Smooth muscle cell (in vitro differentiated cells): Measurements from ENCODE around the gene SLC6A3. TPM values are rescaled to one million over a fixed set of nuclear protein-coding genes. Genes with fewer than 3 reads are reported as not detected.

Experiments used
- DNase-seq: peaks from one replicate; lab custom pipeline; 2025; ENCODE audit not compliant: unreplicated experiment; lab: John Stamatoyannopoulos, UW
- H2AFZ ChIP-seq: fragments of 200-600 bp; sonication (generic); 2 replicates; pipeline ENCODE4 v1.6.0; 2016; ENCODE audit warnings: antibody characterized with exemption, low read depth, mild to moderate bottlenecking
- H3F3A ChIP-seq: fragments of 200-600 bp; sonication (generic); 2 replicates; pipeline ENCODE4 v1.6.0; 2017; ENCODE audit warnings: antibody characterized with exemption, low read depth
- H3K27ac ChIP-seq: fragments of 200-600 bp; sonication (generic); 2 replicates; pipeline ENCODE4 v1.5.1; 2016; ENCODE audit warnings: low read depth, mild to moderate bottlenecking
- H3K27me3 ChIP-seq: fragments of 200-600 bp; sonication (generic); 2 replicates; pipeline ENCODE4 v1.6.1; 2016; ENCODE audit warnings: low read depth, mild to moderate bottlenecking
- H3K36me3 ChIP-seq: fragments of 200-600 bp; sonication (generic); 2 replicates; pipeline ENCODE4 v1.5.1; 2016; ENCODE audit warnings: low read depth
- H3K4me1 ChIP-seq: fragments of 200-600 bp; sonication (generic); 2 replicates; pipeline ENCODE4 v1.5.1; 2016; ENCODE audit warnings: low read depth
- H3K4me2 ChIP-seq: fragments of 200-600 bp; sonication (generic); 2 replicates; pipeline ENCODE4 v1.6.0; 2016; ENCODE audit warnings: mild to moderate bottlenecking
- H3K4me3 ChIP-seq: fragments of 200-600 bp; sonication (generic); 2 replicates; pipeline ENCODE4 v1.5.1; 2016; ENCODE audit warnings: mild to moderate bottlenecking
- H3K79me2 ChIP-seq: fragments of 200-600 bp; sonication (generic); 2 replicates; pipeline ENCODE4 v1.6.0; 2016; ENCODE audit warnings: low read depth, mild to moderate bottlenecking
- H3K9ac ChIP-seq: fragments of 200-600 bp; sonication (generic); 2 replicates; pipeline ENCODE4 v1.6.0; 2016; ENCODE audit warnings: low read depth
- H3K9me3 ChIP-seq: fragments of 200-600 bp; sonication (generic); replicated peaks from 2 replicates; pipeline ENCODE4 v1.5.1; 2016; ENCODE audit warnings: low read depth
- H4K20me1 ChIP-seq: fragments of 200-600 bp; sonication (generic); 2 replicates; pipeline ENCODE4 v1.6.0; 2016; ENCODE audit warnings: low read depth
- WGBS: methylation state at CpG from one replicate; pipeline ENCODE4 v1.1.7; 2016; ENCODE audit warnings: low lambda C conversion rate; 5-methylcytosine and 5-hydroxymethylcytosine counted together
- polyA plus RNA-seq: library from polyadenylated mRNA; unstranded; fragments of >200 nt; fragmentation: Nextera tagmentation; extraction: Ambion mirVana; gene quantifications from 2 replicates; pipeline ENCODE4 v1.2.1, GENCODE V29; 2016
- total RNA-seq: library from RNA; depleted of rRNA; stranded (reverse); fragments of >200 nt; gene quantifications from 2 replicates; pipeline ENCODE4 v1.2.3, GENCODE V29; 2014
- TF ChIP-seq, protein P1 (sequence below): fragments of 200-600 bp; sonication (generic); IDR thresholded peaks from 2 replicates; pipeline ENCODE4 v1.5.1; 2017; ENCODE audit warnings: borderline replicate concordance, mild to moderate bottlenecking, antibody characterized with exemption; ENCODE audit not compliant: insufficient read depth, poor library complexity, severe bottlenecking

SLC6A3 gene
- total and polyA plus RNA-seq, 2 experiments from 2014 or later: not detected

DNA sequence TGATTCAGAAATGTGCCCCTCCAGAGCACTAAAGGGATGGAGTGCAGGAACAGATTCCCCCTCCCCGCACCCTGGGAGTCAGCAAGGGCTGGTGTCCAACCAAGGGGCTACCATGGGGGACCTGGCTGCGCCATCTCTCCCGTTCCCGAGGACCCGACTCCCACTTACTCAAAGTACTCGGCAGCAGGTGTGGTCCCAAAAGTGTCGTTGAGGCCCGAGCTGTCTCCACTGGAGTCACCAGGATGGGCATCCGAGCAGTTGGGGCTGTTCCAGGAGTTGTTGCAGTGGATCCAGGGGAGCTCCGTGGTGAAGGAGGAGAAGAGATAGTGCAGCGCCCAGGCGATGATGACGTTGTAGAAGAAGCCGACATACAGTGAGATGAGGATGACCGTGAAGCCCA lies 12.9 kb downstream of the SLC6A3 start:
- no peaks in the 10 kb centered on the region for H3K36me3 ChIP-seq
- no peaks in the 10 kb centered on the region for H4K20me1 ChIP-seq
- H3K9me3 ChIP-seq: no peaks in the 10 kb centered on the region
- H3F3A ChIP-seq: no peaks in the 10 kb centered on the region
- WGBS: 94% methylated on average over 15 of the region's 15 CpGs
- H3K4me2 ChIP-seq: no peak overlapping the region
- no peak overlapping the region for H3K9ac ChIP-seq
- no peaks in the 10 kb centered on the region for H3K27me3 ChIP-seq
- no peak overlapping the region for H2AFZ ChIP-seq
- H3K4me3 ChIP-seq: no peak overlapping the region
- DNase-seq: no peak
- no peak overlapping the region for H3K27ac ChIP-seq
- no peaks in the 10 kb centered on the region for H3K4me1 ChIP-seq
- TF ChIP-seq, protein P1, sequence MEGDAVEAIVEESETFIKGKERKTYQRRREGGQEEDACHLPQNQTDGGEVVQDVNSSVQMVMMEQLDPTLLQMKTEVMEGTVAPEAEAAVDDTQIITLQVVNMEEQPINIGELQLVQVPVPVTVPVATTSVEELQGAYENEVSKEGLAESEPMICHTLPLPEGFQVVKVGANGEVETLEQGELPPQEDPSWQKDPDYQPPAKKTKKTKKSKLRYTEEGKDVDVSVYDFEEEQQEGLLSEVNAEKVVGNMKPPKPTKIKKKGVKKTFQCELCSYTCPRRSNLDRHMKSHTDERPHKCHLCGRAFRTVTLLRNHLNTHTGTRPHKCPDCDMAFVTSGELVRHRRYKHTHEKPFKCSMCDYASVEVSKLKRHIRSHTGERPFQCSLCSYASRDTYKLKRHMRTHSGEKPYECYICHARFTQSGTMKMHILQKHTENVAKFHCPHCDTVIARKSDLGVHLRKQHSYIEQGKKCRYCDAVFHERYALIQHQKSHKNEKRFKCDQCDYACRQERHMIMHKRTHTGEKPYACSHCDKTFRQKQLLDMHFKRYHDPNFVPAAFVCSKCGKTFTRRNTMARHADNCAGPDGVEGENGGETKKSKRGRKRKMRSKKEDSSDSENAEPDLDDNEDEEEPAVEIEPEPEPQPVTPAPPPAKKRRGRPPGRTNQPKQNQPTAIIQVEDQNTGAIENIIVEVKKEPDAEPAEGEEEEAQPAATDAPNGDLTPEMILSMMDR: no peak
- no peaks in the 10 kb centered on the region for H3K79me2 ChIP-seq

- Histone ChIP-seq H3K36me3 (no peaks in the 10 kb centered on the region), H3F3A (no peaks in the 10 kb centered on the region), H3K9ac (no peak overlapping the region), H3K27me3 (no peaks in the 10 kb centered on the region), H3K4me2 (no peak overlapping the region), H3K9me3 (no peaks in the 10 kb centered on the region), H3K79me2 (no peaks in the 10 kb centered on the region), H4K20me1 (no peaks in the 10 kb centered on the region), H3K4me3 (no peak overlapping the region), H3K27ac (no peak overlapping the region), H2AFZ (no peak overlapping the region), H3K4me1 (no peaks in the 10 kb centered on the region)
- DNase-seq: no peak
- TF ChIP-seq, protein P1: no peak
- 86% methylated on average over 8 of the region's 8 CpGs for WGBS
These were observed 13.3 kb downstream of the SLC6A3 start for GRCh38 chr5:1431896-1432295.

- no peaks in the 10 kb centered on the region for H3K36me3 ChIP-seq
- no peak for DNase-seq
- H3K27me3 ChIP-seq: no peaks in the 10 kb centered on the region
- no peaks in the 10 kb centered on the region for H4K20me1 ChIP-seq
- H3K4me2 ChIP-seq: no peak overlapping the region
- no peak overlapping the region for H2AFZ ChIP-seq
- H3K79me2 ChIP-seq: no peaks in the 10 kb centered on the region
- H3K4me1 ChIP-seq: no peaks in the 10 kb centered on the region
- H3K27ac ChIP-seq: no peak overlapping the region
- 92% methylated on average over 31 of the region's 33 CpGs for WGBS
- H3F3A ChIP-seq: no peaks in the 10 kb centered on the region
- no peak overlapping the region for H3K9ac ChIP-seq
- H3K9me3 ChIP-seq: no peaks in the 10 kb centered on the region
- H3K4me3 ChIP-seq: no peak overlapping the region
- TF ChIP-seq, protein P1: no peak
These were observed 14.0 kb downstream of the SLC6A3 start for GRCh38 chr5:1431021-1431811.
